C4-2B (cell line): ENCODE results near the gene SLC22A24.

Experiments
- H3K27ac ChIP-seq: fragments of 450-650 bp; 2 replicates; pipeline ENCODE4 v1.5.1; 2017
- CTCF ChIP-seq: fragments of 450-650 bp; conservative IDR thresholded peaks from 2 replicates; pipeline ENCODE4 v1.5.1; 2017; ENCODE audit warnings: mild to moderate bottlenecking
- ZFX ChIP-seq: fragments of 450-650 bp; IDR thresholded peaks from 2 replicates; pipeline ENCODE4 v1.6.1; 2017

Gene SLC22A24

GRCh38 chr11:63144121-63144520, at the start of gene SLC22A24:
TSS of gene SLC22A24 (minus strand) at chr11:63144221. CDS start at chr11:63143779, 442 bp downstream.
- no peak for TF ChIP-seq CTCF
- no peak for TF ChIP-seq ZFX
- no peak within 1 kb of the TSS for H3K27ac ChIP-seq

GRCh38 chr11:63180536-63180935, 36.5 kb upstream of the SLC22A24 start:
- no peak for TF ChIP-seq ZFX
- no peak for TF ChIP-seq CTCF
- H3K27ac ChIP-seq, result no peak overlapping the region

GRCh38 chr11:63179432-63180041, 35.5 kb upstream of the SLC22A24 start:
- H3K27ac ChIP-seq, result no peak overlapping the region
- TF ChIP-seq ZFX, result no peak
- TF ChIP-seq CTCF, result no peak

GRCh38 chr11:63177872-63178271, 33.9 kb upstream of the SLC22A24 start:
- no peak for TF ChIP-seq ZFX
- no peak for TF ChIP-seq CTCF
- H3K27ac ChIP-seq, result no peak overlapping the region

GRCh38 chr11:63165706-63166310, 21.8 kb upstream of the SLC22A24 start:
- TF ChIP-seq ZFX (no peak), CTCF (no peak)
- H3K27ac ChIP-seq, result no peak overlapping the region

GRCh38 chr11:63155794-63156193, 11.8 kb upstream of the SLC22A24 start:
- no peak for TF ChIP-seq ZFX
- TF ChIP-seq CTCF, result no peak
- no peak overlapping the region for H3K27ac ChIP-seq

- no peak overlapping the region for H3K27ac ChIP-seq
- no peak for TF ChIP-seq CTCF
- no peak for TF ChIP-seq ZFX
Observed at GRCh38 chr11:63146581-63146980, 2.6 kb upstream of the SLC22A24 start.
